Pancreas (tissue), 10 donors: Measurements from ENCODE around the gene SAMD14. TPM values are rescaled to one million over a fixed set of nuclear protein-coding genes. Genes with fewer than 3 reads are reported as not detected.
"Not testable (repeated sequence)": the region's sequence is repeated elsewhere in the genome, so short reads cannot be mapped to it uniquely, and the experiment has no call there.

Experiments used
- ATAC-seq, 4 donors: fragments of 200-7000 bp; cut with Tn5 transposase; one replicate each; pipeline versions ENCODE4 v1.8.0 to v1.9.1; 2020; ENCODE audit warnings: mild to moderate bottlenecking in 4 of 4, moderate library complexity in 4 of 4
- DNase-seq, 6 donors: peaks; one replicate each; pipeline ENCODE4 v3.0.0-alpha.2; 2020
- FAIRE-seq: peaks from 2 replicates; lab custom pipeline; 2012; peaks lifted over from hg19 to GRCh38; lab: Jason Lieb, UNC
- H3K27ac ChIP-seq, 4 donors: fragments of 200-600 bp; sonication (generic); 1 replicate in 3 of 4; 2 replicates in 1 of 4; pipeline versions ENCODE4 v1.5.0 to v1.8.0; 2020
- H3K27me3 ChIP-seq, 4 donors: fragments of 200-600 bp; one replicate each; pipeline ENCODE4 v1.8.0; 2021
- H3K36me3 ChIP-seq, 3 donors: fragments of 200-600 bp; sonication (generic) in 1 of 3; one replicate each; pipeline versions ENCODE4 v1.5.0 to v1.8.0; 2020 to 2021
- H3K4me1 ChIP-seq, 3 donors: fragments of 200-600 bp; one replicate each; pipeline ENCODE4 v1.8.0; 2021
- H3K4me3 ChIP-seq, 4 donors: fragments of 200-600 bp; sonication (generic) in 2 of 4; one replicate each; pipeline versions ENCODE4 v1.5.0 to v1.8.0; 2020 to 2021
- H3K9me3 ChIP-seq, 4 donors: fragments of 200-600 bp; one replicate each; pipeline ENCODE4 v1.8.0; 2021
- WGBS, 2 donors: extraction: QIAGEN DNeasy Blood & Tissue Kit; methylation state at CpG; one replicate each; pipeline ENCODE4 v1.1.7; 2013; 5-methylcytosine and 5-hydroxymethylcytosine counted together
- intact Hi-C, 3 donors: fragments of 100-400 bp; cut with DNase I; formaldehyde crosslinking; loops; one replicate each; pipeline versions ENCODE4 v1.11.1 to v1.14.2; 2022
- polyA plus RNA-seq, 2 donors: library from polyadenylated mRNA; stranded (reverse); fragments of 200-250 nt; gene quantifications; one replicate each; pipeline ENCODE4 v1.2.3, GENCODE V29; 2013
- total RNA-seq, 6 donors: library from RNA; stranded (reverse); fragmentation: NEBNext Ultra II Directional in 4 of 6; extraction: Animal tissue kit (Norgen Biotek cat#: 25700) in 4 of 6; gene quantifications; one replicate each; pipeline versions ENCODE4 v1.2.1 to v1.2.4, GENCODE V29; 2021 to 2023
- TF ChIP-seq, protein P1 (sequence below), 4 donors: fragments of 200-600 bp; sonication (generic) in 3 of 4; IDR thresholded peaks; one replicate each; pipeline versions ENCODE4 v1.5.0 to v1.8.0; 2021; ENCODE audit warnings: antibody characterized with exemption in 4 of 4
- donor health status: healthy with polysubstance abuse.
- donor health status: DM: no; HTN: no; CAD: no; lungs with moderate emphysema.
- donor health status: DM: no; HTN: no; CAD: no.
- donor health status: control.
- donor health status: control.
- donor health status: Bipolar disorder and iron deficiency.
- donor health status: DM: yes; HTN: yes; CAD: no.
- donor health status: DM: no; HTN: no; CAD: no.
- donor health status: DM: no; HTN: no; CAD: no.
- donor health status: DM: yes; HTN: yes; CAD: no.

SAMD14 gene
- total and polyA plus RNA-seq, 8 donors: 0.09 to 1.3 (median 0.61) TPM

DNA sequence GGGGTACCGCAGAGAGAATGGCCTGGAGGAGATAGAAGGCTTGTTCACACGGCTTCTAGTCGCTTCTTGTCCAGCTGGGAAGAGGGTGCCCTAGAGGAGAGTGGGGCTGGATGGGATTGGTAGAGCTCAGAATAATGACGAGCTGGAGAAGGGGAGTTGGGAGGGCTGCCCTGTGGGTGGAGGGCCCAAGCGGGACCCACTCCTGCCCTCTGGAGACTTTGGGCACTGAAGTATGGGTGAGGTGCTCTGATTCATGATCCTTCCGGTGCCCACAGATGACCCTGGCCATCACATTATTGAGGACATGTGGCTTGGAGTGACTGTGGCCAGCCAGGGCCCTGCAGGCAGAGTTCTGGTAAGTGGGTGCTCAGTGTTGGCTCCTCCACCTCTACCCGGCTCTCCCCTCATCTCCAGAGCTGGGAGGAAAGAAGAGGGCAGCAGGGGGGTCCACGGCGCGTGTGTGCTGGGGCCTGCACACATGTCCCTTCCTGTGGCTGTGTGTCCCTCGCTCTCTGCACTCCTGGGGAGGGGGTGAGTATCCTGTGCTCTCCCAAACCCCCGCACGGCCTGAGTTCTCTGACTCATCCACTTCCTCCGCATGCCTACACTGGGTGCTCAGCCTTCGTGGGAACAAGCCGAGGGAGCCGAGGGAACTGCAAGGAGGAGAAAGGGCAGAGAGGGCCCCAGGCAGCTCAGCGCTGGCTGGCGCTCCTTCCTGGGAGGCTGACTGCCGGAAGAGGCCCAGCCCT, 65.5 kb downstream of the SAMD14 start:
- peak in 3 of 4 donors; percentile 10 to 36 (median 20) for ATAC-seq
- FAIRE-seq: no peak
- Histone ChIP-seq H3K27ac (no peak overlapping the region), H3K4me1 (peaks cover 7 to 19% (median 9%) of the 10 kb centered on the region in 3 donors), H3K4me3 (no peak overlapping the region), H3K9me3 (no peaks in the 10 kb centered on the region), H3K27me3 (no peaks in the 10 kb centered on the region), H3K36me3 (no peaks in the 10 kb centered on the region)
- DNase-seq: no peak
- WGBS, 2 donors: 85% methylated on average over 19 to 20 of the region's 20 CpGs
- TF ChIP-seq, protein P1, sequence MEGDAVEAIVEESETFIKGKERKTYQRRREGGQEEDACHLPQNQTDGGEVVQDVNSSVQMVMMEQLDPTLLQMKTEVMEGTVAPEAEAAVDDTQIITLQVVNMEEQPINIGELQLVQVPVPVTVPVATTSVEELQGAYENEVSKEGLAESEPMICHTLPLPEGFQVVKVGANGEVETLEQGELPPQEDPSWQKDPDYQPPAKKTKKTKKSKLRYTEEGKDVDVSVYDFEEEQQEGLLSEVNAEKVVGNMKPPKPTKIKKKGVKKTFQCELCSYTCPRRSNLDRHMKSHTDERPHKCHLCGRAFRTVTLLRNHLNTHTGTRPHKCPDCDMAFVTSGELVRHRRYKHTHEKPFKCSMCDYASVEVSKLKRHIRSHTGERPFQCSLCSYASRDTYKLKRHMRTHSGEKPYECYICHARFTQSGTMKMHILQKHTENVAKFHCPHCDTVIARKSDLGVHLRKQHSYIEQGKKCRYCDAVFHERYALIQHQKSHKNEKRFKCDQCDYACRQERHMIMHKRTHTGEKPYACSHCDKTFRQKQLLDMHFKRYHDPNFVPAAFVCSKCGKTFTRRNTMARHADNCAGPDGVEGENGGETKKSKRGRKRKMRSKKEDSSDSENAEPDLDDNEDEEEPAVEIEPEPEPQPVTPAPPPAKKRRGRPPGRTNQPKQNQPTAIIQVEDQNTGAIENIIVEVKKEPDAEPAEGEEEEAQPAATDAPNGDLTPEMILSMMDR (IDR thresholded peaks at IDR 0.05): no peak
- intact Hi-C loops: no loop called here

DNA sequence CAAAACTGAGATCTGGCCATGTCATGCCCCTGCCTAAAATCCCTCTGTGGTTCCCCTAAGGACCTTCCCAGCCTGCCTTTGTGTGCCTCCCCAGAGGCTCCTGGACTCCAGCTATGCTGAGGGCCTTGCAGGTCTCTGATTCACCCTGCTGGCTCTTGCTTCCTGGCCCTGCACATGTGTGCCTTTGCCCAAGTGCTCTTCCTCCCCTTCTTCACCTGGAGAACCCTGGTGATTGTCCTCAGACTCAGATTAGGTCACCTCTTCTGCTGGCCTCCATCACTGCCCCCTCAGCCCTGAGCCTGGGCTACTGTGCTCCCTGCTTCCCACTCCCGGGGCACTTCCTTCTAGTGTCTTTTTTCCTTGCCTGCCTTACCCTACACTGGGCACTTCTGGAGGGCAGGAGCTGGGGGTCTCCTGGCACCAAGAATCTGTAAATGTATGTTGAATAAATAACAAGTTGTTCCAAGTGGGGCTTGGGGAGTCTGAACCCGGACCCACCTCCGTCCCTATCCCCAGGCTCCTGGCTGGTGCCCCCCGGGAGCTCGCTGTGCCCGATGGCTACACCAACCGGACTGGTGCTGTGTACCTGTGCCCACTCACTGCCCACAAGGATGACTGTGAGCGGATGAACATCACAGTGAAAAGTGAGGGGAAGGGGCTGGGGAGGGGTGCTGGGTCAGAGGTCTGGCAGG, 66.3 kb downstream of the SAMD14 start:
- 95% methylated on average over 8 of the region's 8 CpGs for WGBS, 2 donors
- peaks cover 7 to 26% (median 9%) of the 10 kb centered on the region in 3 donors for H3K4me1 ChIP-seq

DNA sequence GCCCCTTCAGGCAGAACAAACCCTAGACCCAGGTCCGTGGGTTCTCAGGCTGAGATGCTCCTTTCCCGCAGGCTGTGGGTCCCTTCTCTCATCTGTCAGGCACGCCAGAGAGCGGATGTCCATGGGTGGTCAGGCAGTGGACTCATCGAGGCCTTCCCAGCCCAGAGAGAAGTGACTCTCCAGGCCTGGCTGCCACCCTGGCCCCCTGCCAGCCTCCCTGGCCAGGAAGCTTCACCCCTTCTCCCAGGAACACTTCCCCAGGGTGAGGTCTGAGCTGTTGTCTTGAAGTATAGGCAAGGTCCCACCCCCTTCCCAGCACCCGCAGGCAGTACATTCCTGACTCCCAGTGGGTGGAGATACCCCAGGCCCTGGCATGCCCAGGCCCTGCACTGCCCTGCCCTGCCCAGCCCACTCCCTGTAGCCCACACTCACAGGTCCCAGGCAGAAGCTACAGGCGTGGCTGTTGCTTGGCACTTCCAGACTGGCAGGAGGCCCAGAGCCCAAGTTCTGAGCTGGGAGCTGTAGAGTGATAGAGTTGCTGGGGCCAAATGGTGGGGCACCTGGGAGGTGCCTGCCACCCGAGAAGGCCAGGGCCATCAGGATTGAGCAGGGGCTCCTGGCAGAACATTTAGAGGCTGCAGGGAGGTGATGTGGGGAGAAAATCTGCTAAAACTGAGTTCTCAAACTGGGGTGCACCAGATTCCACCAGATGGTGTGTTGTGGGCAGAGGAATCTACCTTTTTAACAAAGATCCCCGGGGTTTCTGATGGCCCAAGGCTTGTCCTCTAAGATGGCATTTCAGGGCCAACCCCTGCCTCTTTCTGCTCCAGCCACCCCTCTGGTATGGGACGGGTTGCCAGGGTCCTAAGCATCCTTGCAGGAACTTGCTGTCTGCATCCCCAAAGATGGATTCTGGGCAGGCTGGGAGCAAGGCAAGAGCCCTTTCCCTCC, 67.4 kb downstream of the SAMD14 start:
- ATAC-seq: peak; percentile 25 to 61 (median 54)
- no peaks in the 10 kb centered on the region for H3K27me3 ChIP-seq
- no peak overlapping the region for H3K4me3 ChIP-seq
- FAIRE-seq: no peak
- WGBS, 2 donors: 68 to 76% methylated on average over 10 of the region's 10 CpGs
- intact Hi-C loops: no loop called here
- TF ChIP-seq, protein P1 (IDR thresholded peaks at IDR 0.05): no peak
- H3K36me3 ChIP-seq: no peaks in the 10 kb centered on the region
- H3K27ac ChIP-seq: peak overlapping the region in 3 of 4 donors; percentile 5 to 54 (median 41)
- peaks cover 8 to 36% (median 17%) of the 10 kb centered on the region in 3 donors for H3K4me1 ChIP-seq
- peak in 4 of 6 donors; percentile 23 to 68 (median 46) for DNase-seq
- H3K9me3 ChIP-seq: no peaks in the 10 kb centered on the region

More for the DNA sequence above, 66.3 kb downstream of the SAMD14 start:
- ATAC-seq: no peak
- intact Hi-C loops: no loop called here
- Histone ChIP-seq H3K27ac (no peak overlapping the region), H3K27me3 (no peaks in the 10 kb centered on the region), H3K9me3 (no peaks in the 10 kb centered on the region), H3K36me3 (no peaks in the 10 kb centered on the region), H3K4me3 (no peak overlapping the region)
- no peak for DNase-seq
- TF ChIP-seq, protein P1 (IDR thresholded peaks at IDR 0.05): no peak
- no peak for FAIRE-seq

DNA sequence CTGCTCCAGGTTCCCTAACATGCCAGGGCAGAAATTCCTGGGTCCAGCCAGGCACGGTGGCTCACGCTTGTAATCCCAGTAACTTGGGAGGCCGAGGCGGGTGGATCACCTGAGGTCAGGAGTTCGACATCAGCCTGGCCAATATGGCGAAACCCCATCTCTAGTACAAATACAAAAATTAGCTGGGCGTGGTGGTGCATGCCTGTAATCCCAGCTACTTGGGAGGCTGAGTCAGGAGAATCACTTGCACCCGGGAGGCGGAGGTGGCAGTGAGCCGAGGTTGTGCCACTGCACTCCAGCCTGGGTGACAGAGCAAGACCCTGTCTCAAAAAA, 68.3 kb downstream of the SAMD14 start:
- 95 to 97% methylated on average over 10 of the region's 10 CpGs for WGBS, 2 donors
- ATAC-seq, H3K9me3 ChIP-seq, intact Hi-C loops, H3K4me3 ChIP-seq, H3K36me3 ChIP-seq, FAIRE-seq, DNase-seq, H3K27me3 ChIP-seq: not testable (repeated sequence)
- H3K27ac ChIP-seq: peak overlapping the region in 1 of 4 donors; percentile 16
- H3K4me1 ChIP-seq: peaks cover 17 to 40% (median 17%) of the 10 kb centered on the region in 3 donors
